ENCODE data around the gene PTCHD1. TPM values are rescaled to one million over a fixed set of nuclear protein-coding genes. Genes with fewer than 3 reads are reported as not detected.

The PTCHD1 gene
- total RNA-seq, 1 experiment from 2014 or later: not detected

- DNase-seq (ENCODE audit: low spot score): no peak
These were observed 63.9 kb downstream of the PTCHD1 start for GRCh38 chrX:23398570-23398969.

- DNase-seq (ENCODE audit: low spot score): peak; percentile 11
These were observed 69.2 kb downstream of the PTCHD1 start for GRCh38 chrX:23403849-23404248.

DNA sequence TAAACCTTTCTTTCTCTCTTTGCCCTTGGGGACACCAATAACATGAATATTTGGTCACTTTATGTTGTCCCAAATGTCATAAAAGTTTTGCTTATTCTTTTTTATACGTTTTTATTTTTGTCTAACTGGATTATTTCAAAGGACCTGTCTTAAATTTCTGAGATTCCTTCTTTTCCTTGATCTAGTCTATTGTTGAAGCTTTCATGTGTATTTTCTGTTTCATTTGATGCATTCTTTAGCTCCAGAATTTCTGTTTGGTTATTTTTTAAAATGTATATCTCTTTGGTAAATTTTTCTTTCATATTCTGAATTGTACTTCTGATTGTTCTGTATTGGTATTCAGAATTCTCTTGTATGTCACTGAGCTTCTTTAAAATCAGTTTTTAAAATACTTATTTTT is 88.3 kb downstream of the PTCHD1 start:
- no peak for DNase-seq (ENCODE audit: low spot score)

GRCh38 chrX:23434356-23434884 is 99.8 kb downstream of the PTCHD1 start:
- DNase-seq (ENCODE audit: low spot score): no peak

GRCh38 chrX:23435108-23435507 is 100.5 kb downstream of the PTCHD1 start:
- no peak for DNase-seq (ENCODE audit: low spot score)

GRCh38 chrX:23435575-23435974 is 100.9 kb downstream of the PTCHD1 start:
- no peak for DNase-seq (ENCODE audit: low spot score)

DNA sequence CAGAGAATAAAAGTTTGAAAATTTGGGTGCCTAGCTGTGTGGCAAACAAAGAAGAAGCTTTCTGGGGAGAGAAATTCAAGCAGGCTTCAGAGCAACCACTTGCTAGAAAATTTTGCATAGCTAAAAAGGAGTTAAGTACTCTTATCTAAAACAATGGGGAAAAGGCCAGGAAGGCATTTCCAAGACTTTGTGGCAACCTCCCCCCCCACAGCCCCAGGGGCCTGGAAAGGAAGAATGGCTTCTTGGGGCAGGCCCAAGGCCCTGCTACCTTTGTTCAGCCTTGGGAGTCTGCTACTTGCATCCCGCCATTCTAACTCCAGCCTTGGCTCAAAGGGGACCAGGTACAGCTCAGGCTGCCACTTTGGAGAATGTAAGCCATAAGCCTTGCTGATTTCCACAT is 102.2 kb downstream of the PTCHD1 start:
- DNase-seq (ENCODE audit: low spot score): no peak

GRCh38 chrX:23451266-23451665 is 116.6 kb downstream of the PTCHD1 start:
- no peak for DNase-seq (ENCODE audit: low spot score)
